ENCODE data around the gene HSD17B1. TPM values are rescaled to one million over a fixed set of nuclear protein-coding genes. Genes with fewer than 3 reads are reported as not detected.

Gene HSD17B1
- total and polyA plus RNA-seq, 2 of the 13 experiments (the other 11 are each of a cell fraction or from before 2014, with no cell fraction given), result 0.54 to 0.93 TPM

DNA sequence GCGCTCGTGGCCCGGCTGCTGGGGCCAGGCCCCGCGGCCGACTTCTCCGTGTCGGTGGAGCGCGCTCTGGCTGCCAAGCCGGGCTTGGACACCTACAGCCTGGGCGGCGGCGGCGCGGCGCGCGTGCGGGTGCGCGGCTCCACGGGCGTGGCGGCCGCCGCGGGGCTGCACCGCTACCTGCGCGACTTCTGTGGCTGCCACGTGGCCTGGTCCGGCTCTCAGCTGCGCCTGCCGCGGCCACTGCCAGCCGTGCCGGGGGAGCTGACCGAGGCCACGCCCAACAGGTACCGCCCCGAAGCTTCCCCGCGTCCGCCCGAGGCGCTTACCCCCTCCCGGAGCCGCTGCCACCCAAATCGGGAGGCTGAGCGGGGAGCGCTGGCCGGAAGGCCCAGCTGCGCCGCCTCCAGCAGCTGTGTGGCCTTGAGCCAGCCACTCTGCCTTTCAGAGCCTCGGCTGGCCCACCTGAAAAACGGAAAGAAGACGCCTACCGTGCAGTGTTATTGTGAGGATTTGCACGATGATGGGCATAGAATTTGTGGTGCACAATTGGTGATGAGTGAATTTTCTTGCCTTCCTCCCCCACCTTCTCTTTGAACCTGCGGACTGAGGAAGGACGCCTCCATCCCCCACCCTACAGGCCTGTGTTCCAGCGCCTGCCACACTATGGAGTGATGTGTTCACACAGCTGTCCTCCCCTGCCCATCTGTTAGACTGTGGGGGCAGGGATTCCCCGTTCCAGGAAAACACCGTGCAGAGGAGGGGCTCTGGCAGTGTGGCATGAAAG is 16.2 kb upstream of the HSD17B1 start (continued):
- TF ChIP-seq, protein P1, sequence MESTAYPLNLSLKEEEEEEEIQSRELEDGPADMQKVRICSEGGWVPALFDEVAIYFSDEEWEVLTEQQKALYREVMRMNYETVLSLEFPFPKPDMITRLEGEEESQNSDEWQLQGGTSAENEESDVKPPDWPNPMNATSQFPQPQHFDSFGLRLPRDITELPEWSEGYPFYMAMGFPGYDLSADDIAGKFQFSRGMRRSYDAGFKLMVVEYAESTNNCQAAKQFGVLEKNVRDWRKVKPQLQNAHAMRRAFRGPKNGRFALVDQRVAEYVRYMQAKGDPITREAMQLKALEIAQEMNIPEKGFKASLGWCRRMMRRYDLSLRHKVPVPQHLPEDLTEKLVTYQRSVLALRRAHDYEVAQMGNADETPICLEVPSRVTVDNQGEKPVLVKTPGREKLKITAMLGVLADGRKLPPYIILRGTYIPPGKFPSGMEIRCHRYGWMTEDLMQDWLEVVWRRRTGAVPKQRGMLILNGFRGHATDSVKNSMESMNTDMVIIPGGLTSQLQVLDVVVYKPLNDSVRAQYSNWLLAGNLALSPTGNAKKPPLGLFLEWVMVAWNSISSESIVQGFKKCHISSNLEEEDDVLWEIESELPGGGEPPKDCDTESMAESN (CRISPR knock-in tag; conservative IDR thresholded peaks at IDR 0.05), result peak; percentile 59; the same call in 1 of the 2 replicates
- TF ChIP-seq ZNF292 (CRISPR knock-in tag; IDR thresholded peaks at IDR 0.05; ENCODE audit: borderline replicate concordance, low read depth), result peak; percentile 85; the same call in 1 of the 2 replicates
- peak; percentile 73 for TF ChIP-seq PHF21A (CRISPR knock-in tag; IDR thresholded peaks at IDR 0.05)
- TF ChIP-seq ZNF3 (CRISPR knock-in tag; IDR thresholded peaks at IDR 0.05), result no peak
- TF ChIP-seq, protein P2, sequence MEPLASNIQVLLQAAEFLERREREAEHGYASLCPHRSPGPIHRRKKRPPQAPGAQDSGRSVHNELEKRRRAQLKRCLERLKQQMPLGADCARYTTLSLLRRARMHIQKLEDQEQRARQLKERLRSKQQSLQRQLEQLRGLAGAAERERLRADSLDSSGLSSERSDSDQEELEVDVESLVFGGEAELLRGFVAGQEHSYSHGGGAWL (CRISPR knock-in tag; IDR thresholded peaks at IDR 0.05), result no peak
- TF ChIP-seq ZNF557 (CRISPR knock-in tag; IDR thresholded peaks at IDR 0.05), result peak; percentile 39; the same call in 1 of the 2 replicates
- TF ChIP-seq POLR2A (IDR thresholded peaks at IDR 0.05; ENCODE audit: insufficient read depth in 1 of 2, low read depth in 2 of 2, low read length in 2 of 2), result peak; percentile 37 to 47; a peak in 2 of 4 replicates
- TF ChIP-seq ZBTB42 (CRISPR knock-in tag; IDR thresholded peaks at IDR 0.05), result peak; percentile 95
- TF ChIP-seq ZKSCAN8 (CRISPR knock-in tag; IDR thresholded peaks at IDR 0.05; ENCODE audit: borderline replicate concordance), result 0 out of 2 replicates have a peak, but pooled peaks have one; percentile 71
- TF ChIP-seq, protein P3, sequence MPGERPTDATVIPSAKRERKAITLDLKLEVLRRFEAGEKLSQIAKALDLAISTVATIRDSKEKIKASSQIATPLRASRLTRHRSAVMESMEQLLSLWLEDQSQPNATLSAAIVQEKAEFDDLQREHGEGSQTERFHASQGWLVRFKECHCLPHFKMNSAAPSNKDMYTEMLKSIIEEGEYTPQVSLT (CRISPR knock-in tag; IDR thresholded peaks at IDR 0.05; ENCODE audit: borderline replicate concordance, low read depth), result no peak; the same call in 1 of the 2 replicates
- no peak; the same call in 1 of the 2 replicates for TF ChIP-seq ZNF138 (CRISPR knock-in tag; IDR thresholded peaks at IDR 0.05; ENCODE audit: low read depth)
- TF ChIP-seq, protein P4, sequence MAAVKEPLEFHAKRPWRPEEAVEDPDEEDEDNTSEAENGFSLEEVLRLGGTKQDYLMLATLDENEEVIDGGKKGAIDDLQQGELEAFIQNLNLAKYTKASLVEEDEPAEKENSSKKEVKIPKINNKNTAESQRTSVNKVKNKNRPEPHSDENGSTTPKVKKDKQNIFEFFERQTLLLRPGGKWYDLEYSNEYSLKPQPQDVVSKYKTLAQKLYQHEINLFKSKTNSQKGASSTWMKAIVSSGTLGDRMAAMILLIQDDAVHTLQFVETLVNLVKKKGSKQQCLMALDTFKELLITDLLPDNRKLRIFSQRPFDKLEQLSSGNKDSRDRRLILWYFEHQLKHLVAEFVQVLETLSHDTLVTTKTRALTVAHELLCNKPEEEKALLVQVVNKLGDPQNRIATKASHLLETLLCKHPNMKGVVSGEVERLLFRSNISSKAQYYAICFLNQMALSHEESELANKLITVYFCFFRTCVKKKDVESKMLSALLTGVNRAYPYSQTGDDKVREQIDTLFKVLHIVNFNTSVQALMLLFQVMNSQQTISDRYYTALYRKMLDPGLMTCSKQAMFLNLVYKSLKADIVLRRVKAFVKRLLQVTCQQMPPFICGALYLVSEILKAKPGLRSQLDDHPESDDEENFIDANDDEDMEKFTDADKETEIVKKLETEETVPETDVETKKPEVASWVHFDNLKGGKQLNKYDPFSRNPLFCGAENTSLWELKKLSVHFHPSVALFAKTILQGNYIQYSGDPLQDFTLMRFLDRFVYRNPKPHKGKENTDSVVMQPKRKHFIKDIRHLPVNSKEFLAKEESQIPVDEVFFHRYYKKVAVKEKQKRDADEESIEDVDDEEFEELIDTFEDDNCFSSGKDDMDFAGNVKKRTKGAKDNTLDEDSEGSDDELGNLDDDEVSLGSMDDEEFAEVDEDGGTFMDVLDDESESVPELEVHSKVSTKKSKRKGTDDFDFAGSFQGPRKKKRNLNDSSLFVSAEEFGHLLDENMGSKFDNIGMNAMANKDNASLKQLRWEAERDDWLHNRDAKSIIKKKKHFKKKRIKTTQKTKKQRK (IDR thresholded peaks at IDR 0.05; ENCODE audit: low read length), result no peak
- no peak for TF ChIP-seq NONO (IDR thresholded peaks at IDR 0.05)
- TF ChIP-seq NONO (CRISPR knock-in tag; conservative IDR thresholded peaks at IDR 0.05), result peak; percentile 83
- no peak for TF ChIP-seq SOX6 (IDR thresholded peaks at IDR 0.05)
- peak; percentile 66 for TF ChIP-seq SOX6 (CRISPR knock-in tag; IDR thresholded peaks at IDR 0.05)
- peak; percentile 37; the same call in 1 of the 2 replicates for TF ChIP-seq ZNF570 (CRISPR knock-in tag; IDR thresholded peaks at IDR 0.05; ENCODE audit: borderline replicate concordance)
- TF ChIP-seq MYNN (CRISPR knock-in tag; IDR thresholded peaks at IDR 0.05; ENCODE audit: low read depth), result 0 out of 2 replicates have a peak, but pooled peaks have one; percentile 72
- no peak for TF ChIP-seq HCFC1 (IDR thresholded peaks at IDR 0.05; ENCODE audit: low read depth, low read length)
- TF ChIP-seq, protein P5, sequence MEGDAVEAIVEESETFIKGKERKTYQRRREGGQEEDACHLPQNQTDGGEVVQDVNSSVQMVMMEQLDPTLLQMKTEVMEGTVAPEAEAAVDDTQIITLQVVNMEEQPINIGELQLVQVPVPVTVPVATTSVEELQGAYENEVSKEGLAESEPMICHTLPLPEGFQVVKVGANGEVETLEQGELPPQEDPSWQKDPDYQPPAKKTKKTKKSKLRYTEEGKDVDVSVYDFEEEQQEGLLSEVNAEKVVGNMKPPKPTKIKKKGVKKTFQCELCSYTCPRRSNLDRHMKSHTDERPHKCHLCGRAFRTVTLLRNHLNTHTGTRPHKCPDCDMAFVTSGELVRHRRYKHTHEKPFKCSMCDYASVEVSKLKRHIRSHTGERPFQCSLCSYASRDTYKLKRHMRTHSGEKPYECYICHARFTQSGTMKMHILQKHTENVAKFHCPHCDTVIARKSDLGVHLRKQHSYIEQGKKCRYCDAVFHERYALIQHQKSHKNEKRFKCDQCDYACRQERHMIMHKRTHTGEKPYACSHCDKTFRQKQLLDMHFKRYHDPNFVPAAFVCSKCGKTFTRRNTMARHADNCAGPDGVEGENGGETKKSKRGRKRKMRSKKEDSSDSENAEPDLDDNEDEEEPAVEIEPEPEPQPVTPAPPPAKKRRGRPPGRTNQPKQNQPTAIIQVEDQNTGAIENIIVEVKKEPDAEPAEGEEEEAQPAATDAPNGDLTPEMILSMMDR (CRISPR knock-in tag; IDR thresholded peaks at IDR 0.05), result peak; percentile 36; the same call in 1 of the 2 replicates
- peak; percentile 39; the same call in 1 of the 2 replicates for TF ChIP-seq JUND (CRISPR knock-in tag; IDR thresholded peaks at IDR 0.05)
